Activated T-cell treated with anti-CD3 and anti-CD28 coated beads, Interleukin-2, amount 50 U/mL, for 4 hours (primary cell): ENCODE results near the gene SAMD8. TPM values are rescaled to one million over a fixed set of nuclear protein-coding genes. Genes with fewer than 3 reads are reported as not detected.
"Not testable (repeated sequence)": the region's sequence is repeated elsewhere in the genome, so short reads cannot be mapped to it uniquely, and the experiment has no call there.

Experiments
- ATAC-seq, 2 donors: fragments of 200-7000 bp; cut with Tn5 transposase; one replicate each; pipeline ENCODE4 v1.10.0; 2021
- DNase-seq: peaks from one replicate; pipeline ENCODE4 v3.0.0-alpha.2; 2020
- H3K27me3 Mint-ChIP-seq: one replicate; pipeline ENCODE4 v1.8.0; 2021; ENCODE audit warnings: low read depth, mixed read lengths
- H3K36me3 Mint-ChIP-seq: one replicate; pipeline ENCODE4 v1.8.0; 2022; ENCODE audit warnings: mixed read lengths; ENCODE audit not compliant: insufficient read depth
- H3K4me1 Mint-ChIP-seq: one replicate; pipeline ENCODE4 v1.8.0; 2021; ENCODE audit warnings: low read depth, mixed read lengths
- H3K4me3 Mint-ChIP-seq: one replicate; pipeline ENCODE4 v1.8.0; 2021; ENCODE audit warnings: mild to moderate bottlenecking, moderate library complexity, mixed read lengths
- H3K9me3 Mint-ChIP-seq: one replicate; pipeline ENCODE4 v1.8.0; 2021; ENCODE audit warnings: mixed read lengths
- total RNA-seq, 3 donors: library from RNA; stranded (reverse); gene quantifications; one replicate each; pipeline ENCODE4 v1.2.1, GENCODE V29; 2021

SAMD8 gene
- total RNA-seq, 3 donors from 2014 or later, result 12.7 to 16.8 (median 13.7) TPM

DNA sequence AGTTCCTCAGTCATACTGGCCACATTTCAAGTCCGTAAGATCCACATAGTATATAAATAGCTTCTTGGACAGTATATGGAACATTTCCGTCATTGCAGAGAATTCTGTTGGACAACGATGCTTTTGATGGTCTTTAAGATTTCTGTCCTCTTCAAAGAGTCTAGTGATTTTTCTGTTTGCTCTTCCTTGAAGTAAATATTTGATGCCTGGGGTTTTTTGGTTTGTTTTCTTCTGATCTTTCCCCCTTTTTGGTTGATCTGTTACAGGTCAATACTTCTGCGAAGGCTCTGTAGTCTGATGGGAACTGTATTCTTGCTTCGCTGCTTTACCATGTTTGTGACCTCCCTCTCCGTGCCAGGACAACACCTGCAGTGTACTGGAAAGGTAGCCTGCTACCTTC lies 56.8 kb downstream of the SAMD8 start:
- no peak for DNase-seq
- Mint-ChIP-seq H3K36me3 (peaks cover 4% of the 10 kb centered on the region), H3K4me3 (no peak overlapping the region), H3K9me3 (no peaks in the 10 kb centered on the region), H3K4me1 (peaks cover 33% of the 10 kb centered on the region), H3K27me3 (no peaks in the 10 kb centered on the region)
- ATAC-seq, result no peak

- Mint-ChIP-seq H3K4me1 (peaks cover 34% of the 10 kb centered on the region), H3K36me3 (peaks cover 9% of the 10 kb centered on the region), H3K4me3 (no peak overlapping the region), H3K9me3 (no peaks in the 10 kb centered on the region), H3K27me3 (no peaks in the 10 kb centered on the region)
- ATAC-seq (no peak), DNase-seq (no peak)
Measured at GRCh38 chr10:75170215-75170614, 58.8 kb downstream of the SAMD8 start.

GRCh38 chr10:75175046-75175445 lies 63.6 kb downstream of the SAMD8 start:
- Mint-ChIP-seq H3K4me1 (peaks cover 11% of the 10 kb centered on the region), H3K4me3 (no peak overlapping the region), H3K36me3 (peaks cover 21% of the 10 kb centered on the region), H3K9me3 (no peaks in the 10 kb centered on the region), H3K27me3 (no peaks in the 10 kb centered on the region)
- ATAC-seq (no peak), DNase-seq (no peak)

- peaks cover 21% of the 10 kb centered on the region for H3K36me3 Mint-ChIP-seq
- ATAC-seq (no peak), DNase-seq (no peak)
- no peaks in the 10 kb centered on the region for H3K9me3 Mint-ChIP-seq
- H3K4me1 Mint-ChIP-seq, result peaks cover 15% of the 10 kb centered on the region
- H3K4me3 Mint-ChIP-seq, result no peak overlapping the region
- H3K27me3 Mint-ChIP-seq, result no peaks in the 10 kb centered on the region
Measured at GRCh38 chr10:75176046-75176445, 64.6 kb downstream of the SAMD8 start.

- no peak overlapping the region for H3K4me3 Mint-ChIP-seq
- H3K9me3 Mint-ChIP-seq, result no peaks in the 10 kb centered on the region
- H3K36me3 Mint-ChIP-seq, result peaks cover 24% of the 10 kb centered on the region
Measured at GRCh38 chr10:75176736-75177135, 65.3 kb downstream of the SAMD8 start.

GRCh38 chr10:75179657-75180177 lies 68.3 kb downstream of the SAMD8 start:
- no peak for ATAC-seq
- DNase-seq, result no peak
- H3K9me3 Mint-ChIP-seq, result no peaks in the 10 kb centered on the region
- H3K4me3 Mint-ChIP-seq, result no peak overlapping the region
- H3K4me1 Mint-ChIP-seq, result peaks cover 22% of the 10 kb centered on the region
- H3K36me3 Mint-ChIP-seq, result peaks cover 23% of the 10 kb centered on the region
- H3K27me3 Mint-ChIP-seq, result no peaks in the 10 kb centered on the region

More at GRCh38 chr10:75176736-75177135, 65.3 kb downstream of the SAMD8 start:
- Mint-ChIP-seq H3K4me1 (peaks cover 22% of the 10 kb centered on the region), H3K27me3 (no peaks in the 10 kb centered on the region)
- ATAC-seq, result no peak
- DNase-seq, result no peak

- Mint-ChIP-seq H3K36me3 (peaks cover 22% of the 10 kb centered on the region), H3K4me1 (peaks cover 19% of the 10 kb centered on the region), H3K27me3 (no peaks in the 10 kb centered on the region), H3K9me3 (no peaks in the 10 kb centered on the region), H3K4me3 (no peak overlapping the region)
- DNase-seq, result no peak
- no peak for ATAC-seq
Measured at GRCh38 chr10:75180592-75180991, 69.1 kb downstream of the SAMD8 start.

GRCh38 chr10:75181073-75181472 lies 69.6 kb downstream of the SAMD8 start:
- peak; percentile 50 to 75 for ATAC-seq
- Mint-ChIP-seq H3K4me1 (peaks cover 19% of the 10 kb centered on the region), H3K9me3 (no peaks in the 10 kb centered on the region), H3K27me3 (no peaks in the 10 kb centered on the region), H3K4me3 (no peak overlapping the region), H3K36me3 (peaks cover 19% of the 10 kb centered on the region)
- no peak for DNase-seq

GRCh38 chr10:75186310-75186709 lies 74.9 kb downstream of the SAMD8 start:
- ATAC-seq (no peak), DNase-seq (no peak)
- H3K36me3 Mint-ChIP-seq, result peaks cover 5% of the 10 kb centered on the region
- peaks cover 12% of the 10 kb centered on the region for H3K4me1 Mint-ChIP-seq
- H3K9me3 Mint-ChIP-seq, result no peaks in the 10 kb centered on the region
- no peaks in the 10 kb centered on the region for H3K27me3 Mint-ChIP-seq
- no peak overlapping the region for H3K4me3 Mint-ChIP-seq

DNA sequence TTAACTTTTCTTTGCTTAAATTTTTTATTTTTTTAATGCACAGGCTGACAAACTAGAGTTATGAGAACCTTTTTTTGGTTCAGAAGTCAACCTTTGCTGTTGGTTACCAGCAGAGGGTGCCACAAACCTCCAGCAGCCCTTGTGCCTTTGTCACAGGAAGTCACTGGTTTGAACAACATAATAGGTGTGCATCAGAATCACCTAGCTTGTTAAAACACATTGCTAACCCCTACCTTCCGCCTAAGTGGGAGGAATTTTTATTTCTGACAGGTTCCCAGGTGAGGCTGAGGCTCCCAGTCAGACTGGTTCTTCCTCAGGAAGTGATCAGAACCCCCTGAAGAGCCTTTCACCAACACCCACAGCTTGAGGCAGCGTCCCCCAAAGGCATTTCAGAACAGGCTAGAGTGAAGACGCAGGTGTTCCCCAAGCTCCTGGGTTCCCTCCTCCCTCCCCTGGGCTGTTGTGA lies 76.5 kb downstream of the SAMD8 start:
- ATAC-seq, result peak; percentile 90 to 93

GRCh38 chr10:75188522-75188921 lies 77.1 kb downstream of the SAMD8 start:
- H3K36me3 Mint-ChIP-seq, DNase-seq, H3K27me3 Mint-ChIP-seq, H3K9me3 Mint-ChIP-seq, H3K4me3 Mint-ChIP-seq, H3K4me1 Mint-ChIP-seq, ATAC-seq: not testable (repeated sequence)

More for the DNA sequence above, 76.5 kb downstream of the SAMD8 start:
- peak; percentile 60 for DNase-seq
- H3K4me1 Mint-ChIP-seq, result peaks cover 9% of the 10 kb centered on the region
- no peaks in the 10 kb centered on the region for H3K9me3 Mint-ChIP-seq
- H3K4me3 Mint-ChIP-seq, result no peak overlapping the region
- peaks cover 8% of the 10 kb centered on the region for H3K36me3 Mint-ChIP-seq
- no peaks in the 10 kb centered on the region for H3K27me3 Mint-ChIP-seq

DNA sequence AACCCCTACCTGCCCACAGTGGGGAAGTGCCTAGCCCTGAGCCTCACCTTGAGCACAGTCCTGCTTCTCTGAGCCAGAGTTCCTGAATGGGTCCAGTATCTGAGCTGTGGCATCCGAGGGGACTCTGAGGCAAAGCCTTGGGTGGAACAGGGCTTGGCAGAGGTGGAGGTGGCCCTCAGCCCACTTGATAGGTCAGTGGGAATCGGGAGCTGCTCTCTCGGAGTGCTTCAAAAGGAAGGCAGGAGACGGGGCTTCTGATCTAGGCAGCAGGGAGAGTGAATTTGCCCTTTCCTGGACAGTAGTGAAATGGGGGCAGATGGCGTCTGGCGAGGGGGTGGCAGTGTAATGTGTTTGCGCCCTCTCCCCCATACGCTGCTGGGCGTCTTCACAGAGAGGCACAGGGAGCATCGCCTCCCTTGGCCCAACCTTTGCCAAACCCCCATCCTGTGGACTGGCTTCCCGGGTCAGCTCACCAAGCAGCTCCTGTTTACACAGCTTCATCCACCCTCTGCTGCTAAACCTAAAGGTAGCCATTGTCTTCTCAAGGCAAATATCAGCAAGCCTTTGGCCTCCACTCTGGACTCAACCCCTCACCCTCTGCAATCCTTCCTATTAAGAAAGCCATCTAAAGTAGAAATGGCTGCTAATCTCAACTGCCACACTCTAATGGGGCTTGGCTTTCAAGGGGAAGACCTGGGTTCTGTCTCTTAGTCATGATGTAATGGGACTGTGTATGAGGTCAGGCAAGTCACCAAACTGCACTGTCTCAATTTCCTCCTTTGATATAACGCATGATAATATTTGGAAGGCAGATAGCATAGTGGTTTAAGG lies 78.0 kb downstream of the SAMD8 start:
- H3K27me3 Mint-ChIP-seq, result no peaks in the 10 kb centered on the region
- ATAC-seq, result no peak

DNA sequence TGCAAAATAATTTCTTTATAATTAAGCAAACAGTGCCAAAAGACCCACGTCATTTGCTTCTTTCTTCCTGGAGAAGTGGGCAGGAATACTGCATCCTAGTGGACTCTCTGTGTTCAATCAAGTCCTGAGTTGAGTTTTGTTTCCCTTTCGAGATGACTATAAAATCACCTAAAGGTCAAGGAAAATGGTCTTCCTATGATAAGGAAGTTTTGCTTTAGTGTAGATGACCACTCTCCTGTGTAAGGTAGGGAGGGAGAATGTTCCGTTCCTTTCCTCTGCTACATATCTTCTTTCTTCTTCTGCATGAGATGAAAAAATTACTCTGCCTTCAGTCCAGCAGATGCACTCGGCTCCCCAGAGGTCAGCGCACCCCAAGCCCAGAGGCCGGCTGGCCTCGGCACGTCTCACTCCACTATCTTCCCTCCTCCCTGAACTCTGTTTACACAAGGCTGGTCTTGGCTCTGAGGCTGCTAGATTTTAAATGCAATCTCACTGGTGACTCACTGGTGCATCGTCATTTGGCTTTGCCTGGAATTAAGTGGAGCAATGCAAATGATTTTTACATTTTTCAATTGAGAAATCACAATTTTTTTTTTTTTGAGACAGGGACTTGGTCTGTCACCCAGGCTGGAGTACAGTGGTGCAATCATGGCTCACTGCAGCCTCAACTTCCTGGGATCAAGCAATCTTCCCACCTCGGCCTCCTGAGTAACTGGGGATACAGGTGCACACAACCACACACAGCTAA lies 80.5 kb downstream of the SAMD8 start:
- ATAC-seq (no peak), DNase-seq (no peak)
- Mint-ChIP-seq H3K36me3 (peaks cover 7% of the 10 kb centered on the region), H3K9me3 (no peaks in the 10 kb centered on the region), H3K27me3 (no peaks in the 10 kb centered on the region), H3K4me1 (peaks cover 9% of the 10 kb centered on the region), H3K4me3 (no peak overlapping the region)

More for the DNA sequence above, 78.0 kb downstream of the SAMD8 start:
- Mint-ChIP-seq H3K4me3 (no peak overlapping the region), H3K36me3 (peaks cover 7% of the 10 kb centered on the region), H3K4me1 (peaks cover 9% of the 10 kb centered on the region), H3K9me3 (no peaks in the 10 kb centered on the region)
- DNase-seq, result no peak

DNA sequence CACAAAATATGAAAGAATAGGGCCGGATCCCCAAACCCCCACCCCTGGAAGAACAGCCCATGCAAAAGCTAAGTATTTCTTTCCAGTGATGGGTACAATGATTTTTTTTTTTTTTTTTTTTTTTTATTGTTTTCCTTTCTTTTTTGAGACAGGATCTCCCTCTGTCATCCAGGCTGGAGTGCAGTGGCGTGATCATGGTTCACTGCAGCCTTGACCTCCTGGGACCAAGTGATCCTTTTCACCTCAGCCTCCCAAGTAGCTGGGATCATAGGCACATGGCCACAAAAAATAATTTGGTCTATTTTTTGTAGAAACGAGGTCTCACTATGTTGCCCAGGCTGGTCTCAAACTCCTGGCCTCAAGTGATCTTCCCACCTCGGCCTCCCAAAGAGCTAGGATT lies 83.2 kb downstream of the SAMD8 start:
- not testable (repeated sequence) for H3K4me1 Mint-ChIP-seq, H3K4me3 Mint-ChIP-seq, H3K27me3 Mint-ChIP-seq

More for the DNA sequence above, 83.2 kb downstream of the SAMD8 start:
- DNase-seq, H3K9me3 Mint-ChIP-seq, ATAC-seq, H3K36me3 Mint-ChIP-seq: not testable (repeated sequence)
